Trophoblast cell (in vitro differentiated cells and primary cell): ENCODE data around the gene TSSK1B.
"Not testable (repeated sequence)": the region's sequence is repeated elsewhere in the genome, so short reads cannot be mapped to it uniquely, and the experiment has no call there.

ENCODE experiments used
- DNase-seq, 2 donors: peaks; one replicate each; pipeline ENCODE4 v3.0.0-alpha.2; 2016
- H2AFZ ChIP-seq: 2 replicates; pipeline ENCODE4 v1.6.1; 2013; ENCODE audit warnings: low read length, moderate library complexity, mild to moderate bottlenecking; ENCODE audit not compliant: insufficient read depth, poor library complexity
- H2AK5ac ChIP-seq: 2 replicates; pipeline ENCODE4 v1.6.1; 2013; ENCODE audit warnings: mild to moderate bottlenecking, low read length
- H2BK120ac ChIP-seq: 2 replicates; pipeline ENCODE4 v1.6.1; 2013; ENCODE audit warnings: low read length, mild to moderate bottlenecking, moderate library complexity; ENCODE audit not compliant: insufficient read depth, poor library complexity
- H2BK12ac ChIP-seq: 2 replicates; pipeline ENCODE4 v1.6.1; 2013; ENCODE audit warnings: mild to moderate bottlenecking, low read length, moderate library complexity
- H2BK5ac ChIP-seq: 2 replicates; pipeline ENCODE4 v1.6.1; 2013; ENCODE audit warnings: low read length, low read depth, moderate library complexity, mild to moderate bottlenecking; ENCODE audit not compliant: poor library complexity
- H3K14ac ChIP-seq: 2 replicates; pipeline ENCODE4 v1.6.1; 2013; ENCODE audit warnings: mild to moderate bottlenecking, low read length
- H3K18ac ChIP-seq: 2 replicates; pipeline ENCODE4 v1.6.1; 2013; ENCODE audit warnings: mild to moderate bottlenecking, low read length
- H3K23ac ChIP-seq: 2 replicates; pipeline ENCODE4 v1.6.1; 2013; ENCODE audit warnings: low read length
- H3K27ac ChIP-seq: 2 replicates; pipeline ENCODE4 v1.5.1; 2013; ENCODE audit warnings: low read depth, mild to moderate bottlenecking, inconsistent platforms, low read length, moderate library complexity
- H3K27me3 ChIP-seq: 2 replicates; pipeline ENCODE4 v1.6.1; 2013; ENCODE audit warnings: inconsistent platforms, mild to moderate bottlenecking, low read length, moderate library complexity; ENCODE audit not compliant: insufficient read depth
- H3K36me3 ChIP-seq, 2 experiments: 1 replicate in 1 of 2; 2 replicates in 1 of 2; pipeline ENCODE4 v1.6.1; 2013; ENCODE audit warnings: low read length in 2 of 2, mild to moderate bottlenecking in 2 of 2, moderate library complexity in 1 of 2; ENCODE audit not compliant: insufficient read depth in 2 of 2, control insufficient read depth in 1 of 2
- H3K4ac ChIP-seq: 2 replicates; pipeline ENCODE4 v1.6.1; 2013; ENCODE audit warnings: low read depth, mild to moderate bottlenecking, low read length, moderate library complexity
- H3K4me1 ChIP-seq, 2 experiments: 1 replicate in 1 of 2; 2 replicates in 1 of 2; pipeline ENCODE4 v1.6.1; 2013; ENCODE audit warnings: low read length in 2 of 2, mild to moderate bottlenecking in 2 of 2, moderate library complexity in 1 of 2; ENCODE audit not compliant: insufficient read depth in 2 of 2, control insufficient read depth in 1 of 2
- H3K4me2 ChIP-seq: 2 replicates; pipeline ENCODE4 v1.6.1; 2013; ENCODE audit warnings: inconsistent platforms, mild to moderate bottlenecking, low read length, moderate library complexity
- H3K4me3 ChIP-seq: 2 replicates; pipeline ENCODE4 v1.5.1; 2013; ENCODE audit warnings: mild to moderate bottlenecking, low read depth, low read length, inconsistent platforms
- H3K79me1 ChIP-seq: one replicate; pipeline ENCODE4 v1.6.1; 2013; ENCODE audit warnings: low read length
- H3K79me2 ChIP-seq: 2 replicates; pipeline ENCODE4 v1.6.1; 2013; ENCODE audit warnings: low read length, mild to moderate bottlenecking; ENCODE audit not compliant: control insufficient read depth, insufficient read depth, poor library complexity
- H3K9ac ChIP-seq: 2 replicates; pipeline ENCODE4 v1.6.1; 2013; ENCODE audit warnings: mild to moderate bottlenecking, low read length
- H3K9me3 ChIP-seq: 2 replicates; pipeline ENCODE4 v1.6.1; 2013; ENCODE audit warnings: low read depth, mild to moderate bottlenecking, control low read depth, inconsistent platforms, low read length; ENCODE audit not compliant: insufficient read depth
- H4K12ac ChIP-seq: 2 replicates; pipeline ENCODE4 v1.6.1; 2013; ENCODE audit warnings: low read depth, mild to moderate bottlenecking, low read length, moderate library complexity
- H4K8ac ChIP-seq: 2 replicates; pipeline ENCODE4 v1.6.1; 2013; ENCODE audit warnings: low read depth, mild to moderate bottlenecking, low read length, moderate library complexity
- H4K91ac ChIP-seq: one replicate; pipeline ENCODE4 v1.6.1; 2013; ENCODE audit warnings: low read depth, mild to moderate bottlenecking, low read length, moderate library complexity
- WGBS: extraction: QIAGEN DNeasy Blood & Tissue Kit; methylation state at CpG from one replicate; pipeline ENCODE4 v1.1.7; 2013; ENCODE audit warnings: missing lambda C conversion rate; ENCODE audit not compliant: insufficient read length, insufficient coverage; ENCODE audit errors: extremely low coverage; 5-methylcytosine and 5-hydroxymethylcytosine counted together

TSSK1B gene

GRCh38 chr5:113463032-113463431 lies 28.2 kb upstream of the TSSK1B start:
- no peaks in the 10 kb centered on the region for H3K79me1 ChIP-seq
- no peaks in the 10 kb centered on the region for H3K79me2 ChIP-seq
- no peaks in the 10 kb centered on the region for H3K27me3 ChIP-seq
- no peak overlapping the region for H3K18ac ChIP-seq
- no peak overlapping the region for H3K4ac ChIP-seq
- no peak overlapping the region for H3K14ac ChIP-seq
- H3K4me2 ChIP-seq, result no peak overlapping the region
- no peak for DNase-seq
- no peak overlapping the region for H4K12ac ChIP-seq
- H4K91ac ChIP-seq, result no peak overlapping the region
- no peaks in the 10 kb centered on the region for H3K4me1 ChIP-seq
- H3K9me3 ChIP-seq, result no peaks in the 10 kb centered on the region
- H2BK12ac ChIP-seq, result no peak overlapping the region
- H3K27ac ChIP-seq, result no peak overlapping the region
- H2AK5ac ChIP-seq, result no peak overlapping the region
- H4K8ac ChIP-seq, result no peak overlapping the region
- H2AFZ ChIP-seq, result no peak overlapping the region
- no peak overlapping the region for H2BK5ac ChIP-seq
- no peak overlapping the region for H3K9ac ChIP-seq
- H3K23ac ChIP-seq, result no peak overlapping the region
- no peak overlapping the region for H3K4me3 ChIP-seq
- no peak overlapping the region for H2BK120ac ChIP-seq
- no peaks in the 10 kb centered on the region for H3K36me3 ChIP-seq

- H3K27me3 ChIP-seq, H3K4me3 ChIP-seq, H2BK12ac ChIP-seq, H4K8ac ChIP-seq, H2AK5ac ChIP-seq, H3K4me2 ChIP-seq, H3K79me2 ChIP-seq, H4K91ac ChIP-seq, H3K4ac ChIP-seq, H3K36me3 ChIP-seq, H3K23ac ChIP-seq, H2BK120ac ChIP-seq, H3K14ac ChIP-seq, H2BK5ac ChIP-seq, H3K18ac ChIP-seq, H2AFZ ChIP-seq, DNase-seq, H4K12ac ChIP-seq, H3K79me1 ChIP-seq, H3K9me3 ChIP-seq, H3K4me1 ChIP-seq, H3K9ac ChIP-seq, H3K27ac ChIP-seq: not testable (repeated sequence)
- WGBS, result no CpG with 5 or more reads among the region's 21 CpGs
Measured at GRCh38 chr5:113457106-113457505, 22.3 kb upstream of the TSSK1B start.

- Histone ChIP-seq H3K18ac (no peak overlapping the region), H3K27ac (no peak overlapping the region), H3K14ac (no peak overlapping the region), H3K23ac (no peak overlapping the region), H2BK12ac (no peak overlapping the region), H3K27me3 (no peaks in the 10 kb centered on the region), H4K8ac (no peak overlapping the region), H3K36me3 (no peaks in the 10 kb centered on the region), H2AK5ac (no peak overlapping the region), H3K9ac (no peak overlapping the region), H2BK5ac (no peak overlapping the region), H3K4me2 (no peak overlapping the region), H3K4me1 (no peaks in the 10 kb centered on the region), H4K91ac (no peak overlapping the region), H3K79me2 (no peaks in the 10 kb centered on the region), H3K9me3 (peaks cover 2% of the 10 kb centered on the region), H3K4ac (no peak overlapping the region), H2AFZ (no peak overlapping the region), H2BK120ac (no peak overlapping the region), H4K12ac (no peak overlapping the region), H3K4me3 (no peak overlapping the region), H3K79me1 (no peaks in the 10 kb centered on the region)
- WGBS, result no CpG with 5 or more reads among the region's 6 CpGs
- DNase-seq, result no peak
Measured at GRCh38 chr5:113452941-113453340, 18.2 kb upstream of the TSSK1B start.

DNA sequence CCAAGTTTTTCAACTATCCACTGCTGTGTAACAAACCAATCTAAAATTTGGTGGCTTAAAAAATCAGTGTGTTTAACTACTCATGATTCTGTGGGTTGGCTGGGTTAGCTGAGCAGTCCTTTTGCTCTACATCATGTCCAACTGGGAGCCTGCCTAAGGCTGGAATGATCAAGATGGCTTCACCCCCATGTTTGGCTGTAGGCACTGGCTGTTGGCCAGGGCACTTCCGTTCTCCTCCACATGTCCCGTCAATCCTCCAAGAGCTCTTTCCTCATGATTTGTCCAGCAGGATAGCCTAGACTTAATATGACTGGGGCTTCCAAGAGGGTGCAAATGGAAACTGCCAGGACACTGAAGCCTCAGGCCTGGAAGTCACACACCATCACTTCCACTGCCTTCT lies 17.0 kb upstream of the TSSK1B start:
- Histone ChIP-seq H4K12ac (no peak overlapping the region), H4K8ac (no peak overlapping the region), H2AFZ (no peak overlapping the region), H3K79me2 (no peaks in the 10 kb centered on the region), H3K36me3 (no peaks in the 10 kb centered on the region), H3K9ac (no peak overlapping the region), H3K9me3 (no peaks in the 10 kb centered on the region), H2AK5ac (no peak overlapping the region), H3K79me1 (no peaks in the 10 kb centered on the region), H2BK12ac (no peak overlapping the region), H2BK5ac (no peak overlapping the region), H3K4me1 (no peaks in the 10 kb centered on the region), H3K4me3 (no peak overlapping the region), H3K27me3 (no peaks in the 10 kb centered on the region), H4K91ac (no peak overlapping the region), H3K14ac (no peak overlapping the region), H3K4me2 (no peak overlapping the region), H3K4ac (no peak overlapping the region), H3K18ac (no peak overlapping the region), H2BK120ac (no peak overlapping the region), H3K23ac (no peak overlapping the region), H3K27ac (no peak overlapping the region)
- WGBS, result no CpG with 5 or more reads among the region's 2 CpGs
- no peak for DNase-seq

DNA sequence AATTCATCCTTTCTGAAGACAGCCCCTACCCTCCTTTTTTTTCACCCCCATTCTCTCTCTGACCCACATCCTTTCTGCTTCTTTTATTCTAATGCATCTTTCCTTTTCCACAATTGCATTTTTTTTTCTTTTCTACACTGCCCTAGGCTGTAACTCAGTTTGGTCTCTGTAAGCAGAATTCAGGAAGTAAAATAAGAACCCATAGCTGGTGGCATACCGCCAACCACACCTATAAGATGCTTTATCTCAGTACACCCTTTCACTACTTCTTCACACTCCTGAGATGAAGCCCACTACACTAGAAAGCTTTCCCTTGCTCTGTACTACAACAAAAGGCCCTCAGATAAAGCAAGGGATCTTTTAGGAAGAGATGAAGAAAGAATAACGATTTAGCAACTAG lies 16.1 kb upstream of the TSSK1B start:
- Histone ChIP-seq H3K4ac (no peak overlapping the region), H3K18ac (no peak overlapping the region), H3K79me1 (no peaks in the 10 kb centered on the region), H3K27ac (no peak overlapping the region), H3K4me1 (no peaks in the 10 kb centered on the region), H2BK120ac (no peak overlapping the region), H2BK12ac (no peak overlapping the region), H3K36me3 (no peaks in the 10 kb centered on the region), H3K27me3 (no peaks in the 10 kb centered on the region), H4K91ac (no peak overlapping the region), H3K9me3 (no peaks in the 10 kb centered on the region), H3K79me2 (no peaks in the 10 kb centered on the region), H2AK5ac (no peak overlapping the region), H4K8ac (no peak overlapping the region), H2AFZ (no peak overlapping the region), H3K14ac (no peak overlapping the region), H4K12ac (no peak overlapping the region), H3K23ac (no peak overlapping the region), H3K4me2 (no peak overlapping the region), H2BK5ac (no peak overlapping the region), H3K4me3 (no peak overlapping the region), H3K9ac (no peak overlapping the region)
- no peak for DNase-seq
- no CpG with 5 or more reads among the region's 2 CpGs for WGBS
